Measurements from ENCODE around the gene APBA2.
A peak's percentile ranks its signal among the peaks of the same experiment; 100 is the strongest.
"Not testable (repeated sequence)": the region's sequence is repeated elsewhere in the genome, so short reads cannot be mapped to it uniquely, and the experiment has no call there.

APBA2 gene

DNA sequence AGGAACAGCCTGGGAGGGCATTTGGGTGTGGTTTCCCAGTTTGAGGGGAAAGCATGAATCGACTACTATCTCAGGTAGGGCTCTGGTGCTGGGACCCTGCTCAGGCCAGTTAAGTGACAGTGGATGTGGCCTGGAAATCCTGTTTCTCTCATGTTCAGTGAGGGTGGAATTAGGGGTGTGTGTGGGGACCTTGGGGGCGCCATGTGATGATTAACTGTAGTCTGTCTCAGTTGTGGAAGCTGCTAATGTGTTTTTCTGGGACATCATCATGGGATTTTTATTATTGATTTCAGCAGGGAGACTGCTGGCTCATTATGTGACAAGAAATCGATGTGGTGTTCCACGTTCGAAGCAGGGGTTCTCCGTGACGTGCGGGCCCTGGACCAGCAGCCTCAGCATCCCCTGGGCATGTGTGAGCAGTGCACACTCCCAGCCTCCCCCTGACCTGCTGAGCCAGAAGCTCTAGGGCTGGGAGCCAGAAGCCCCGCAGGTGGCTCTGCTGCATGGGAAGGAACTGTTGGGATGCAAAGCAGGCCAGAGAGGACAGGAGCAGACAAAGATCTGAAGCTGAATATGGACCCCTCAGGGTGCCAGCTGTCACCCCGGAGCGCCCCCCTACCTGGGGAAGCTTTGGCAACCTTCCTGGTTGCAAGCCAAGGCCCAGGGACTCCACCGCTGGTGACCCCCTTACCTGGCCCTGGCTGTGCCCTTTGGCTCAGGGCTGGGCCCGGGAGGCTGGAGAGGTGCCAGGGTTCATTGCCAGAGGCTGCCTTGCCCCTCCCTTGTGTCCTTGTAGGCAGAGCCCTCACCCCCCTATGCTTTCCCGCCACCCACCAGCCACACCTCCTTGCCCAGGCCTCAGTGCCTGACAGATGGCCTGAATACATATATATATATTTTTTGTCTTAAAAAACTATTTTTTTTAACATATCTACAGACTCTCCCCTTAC, 149.8 kb downstream of the APBA2 start:
- H3K4me3 Mint-ChIP-seq, result no peak overlapping the region

DNA sequence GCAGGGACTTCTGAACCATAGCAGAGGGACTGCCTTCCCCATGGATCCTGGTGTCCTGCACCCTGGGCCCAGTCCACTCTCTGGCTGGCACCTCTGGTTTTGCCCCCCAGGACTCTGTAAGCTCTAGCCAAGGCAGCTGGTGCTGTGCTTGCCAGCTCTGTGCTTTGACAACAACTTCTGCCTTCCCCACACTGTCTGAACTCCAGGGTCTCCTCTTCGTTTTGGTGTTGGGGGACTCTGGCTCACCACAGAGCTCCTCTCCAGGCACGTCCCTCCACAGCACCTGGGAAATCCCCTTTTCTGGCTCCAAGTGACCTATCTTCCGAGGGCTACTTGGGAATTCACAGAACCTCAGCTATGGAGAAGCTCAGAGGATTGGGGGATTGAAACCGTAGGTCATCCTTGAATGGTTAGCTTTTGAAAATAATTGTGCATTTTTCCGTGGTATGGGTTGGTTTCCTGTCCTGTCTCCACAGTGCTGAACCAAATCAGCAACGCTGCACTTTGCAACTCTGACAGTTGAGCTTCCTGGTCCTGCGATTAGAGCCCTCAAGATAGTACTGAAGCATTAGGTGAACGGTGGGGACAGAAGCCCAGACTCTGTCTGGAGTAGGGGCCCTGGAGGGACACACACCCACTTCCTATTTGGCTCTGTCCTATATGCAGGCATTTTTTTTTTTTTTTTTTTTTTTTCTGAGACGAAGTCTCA, 152.4 kb downstream of the APBA2 start:
- Mint-ChIP-seq H3K27me3 (no peaks in the 10 kb centered on the region), H3K9me3 (no peaks in the 10 kb centered on the region), H3K36me3 (peaks cover 7% of the 10 kb centered on the region), H3K27ac (no peak overlapping the region), H3K4me1 (peaks cover 82% of the 10 kb centered on the region), H3K4me3 (no peak overlapping the region)

More for the DNA sequence above, 149.8 kb downstream of the APBA2 start:
- peaks cover 84% of the 10 kb centered on the region for H3K4me1 Mint-ChIP-seq
- H3K27me3 Mint-ChIP-seq, result no peaks in the 10 kb centered on the region
- no peak overlapping the region for H3K27ac Mint-ChIP-seq
- no peaks in the 10 kb centered on the region for H3K9me3 Mint-ChIP-seq
- H3K36me3 Mint-ChIP-seq, result peaks cover 15% of the 10 kb centered on the region

DNA sequence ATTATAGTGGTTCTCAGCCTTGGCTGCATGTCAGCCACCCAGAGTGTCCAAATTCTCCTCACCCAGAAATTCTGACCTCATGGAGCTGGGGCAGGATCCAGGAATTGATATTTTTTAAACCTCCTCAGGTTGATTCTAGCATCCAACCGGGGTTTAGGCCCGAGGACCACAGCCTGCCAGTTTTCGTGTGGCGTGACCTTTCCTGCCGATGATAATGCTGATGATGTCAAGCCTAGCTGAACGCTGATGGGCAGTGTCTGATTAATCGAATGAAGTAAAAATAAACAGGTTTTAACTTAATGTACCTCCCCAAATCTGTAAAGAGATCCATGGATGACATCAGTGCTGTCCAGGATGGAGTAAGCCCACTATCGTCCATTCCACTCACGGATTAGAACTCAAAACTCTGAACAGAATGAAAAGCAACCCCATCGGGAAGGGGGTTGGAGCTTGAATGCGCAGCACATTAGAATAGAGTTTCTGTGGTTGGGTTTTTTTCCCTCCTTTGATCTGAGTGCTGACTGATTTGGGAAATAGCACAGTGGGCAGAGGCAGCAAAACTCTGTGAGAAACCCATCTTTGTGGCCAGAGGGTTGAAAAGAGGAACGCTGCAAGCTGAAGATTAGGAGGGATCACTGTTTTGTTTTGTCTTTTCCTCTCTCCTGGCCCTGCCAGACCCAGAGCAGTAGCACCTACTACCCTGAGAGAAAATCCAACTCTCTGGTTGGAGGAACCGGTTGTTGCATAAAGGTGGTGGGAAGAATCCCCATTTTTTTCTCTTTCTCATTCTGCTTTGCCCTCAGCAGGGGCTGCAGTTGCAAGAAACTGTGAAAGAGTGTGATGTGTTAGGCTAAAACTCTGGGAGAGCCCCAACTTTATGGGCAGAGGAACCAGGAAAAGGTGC, 153.9 kb downstream of the APBA2 start:
- H3K4me1 Mint-ChIP-seq, result peaks cover 84% of the 10 kb centered on the region
- no peaks in the 10 kb centered on the region for H3K9me3 Mint-ChIP-seq
- no peak overlapping the region for H3K27ac Mint-ChIP-seq
- no peak overlapping the region for H3K4me3 Mint-ChIP-seq
- H3K27me3 Mint-ChIP-seq, result no peaks in the 10 kb centered on the region
- H3K36me3 Mint-ChIP-seq, result peaks cover 4% of the 10 kb centered on the region

DNA sequence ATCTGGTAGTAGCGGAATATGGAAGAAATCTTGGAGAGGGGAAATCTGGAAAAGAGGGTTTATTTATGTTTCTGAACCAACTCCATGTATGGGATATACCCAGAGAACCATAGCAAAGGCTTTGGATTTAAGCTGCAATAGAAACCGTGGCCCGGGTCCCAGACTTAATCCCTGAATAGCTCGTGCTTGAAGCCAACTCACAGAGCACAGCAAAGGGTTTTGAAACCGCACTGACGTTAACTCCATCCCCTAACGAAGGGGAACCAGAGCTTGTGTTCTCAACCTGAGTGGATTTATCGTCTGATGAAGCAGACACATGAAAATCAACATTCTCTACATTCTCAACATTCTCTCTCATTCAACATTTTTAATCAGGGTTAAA, 154.6 kb downstream of the APBA2 start:
- Mint-ChIP-seq H3K9me3 (no peaks in the 10 kb centered on the region), H3K27ac (no peak overlapping the region), H3K4me3 (no peak overlapping the region), H3K36me3 (peaks cover 4% of the 10 kb centered on the region), H3K4me1 (peaks cover 82% of the 10 kb centered on the region), H3K27me3 (no peaks in the 10 kb centered on the region)

DNA sequence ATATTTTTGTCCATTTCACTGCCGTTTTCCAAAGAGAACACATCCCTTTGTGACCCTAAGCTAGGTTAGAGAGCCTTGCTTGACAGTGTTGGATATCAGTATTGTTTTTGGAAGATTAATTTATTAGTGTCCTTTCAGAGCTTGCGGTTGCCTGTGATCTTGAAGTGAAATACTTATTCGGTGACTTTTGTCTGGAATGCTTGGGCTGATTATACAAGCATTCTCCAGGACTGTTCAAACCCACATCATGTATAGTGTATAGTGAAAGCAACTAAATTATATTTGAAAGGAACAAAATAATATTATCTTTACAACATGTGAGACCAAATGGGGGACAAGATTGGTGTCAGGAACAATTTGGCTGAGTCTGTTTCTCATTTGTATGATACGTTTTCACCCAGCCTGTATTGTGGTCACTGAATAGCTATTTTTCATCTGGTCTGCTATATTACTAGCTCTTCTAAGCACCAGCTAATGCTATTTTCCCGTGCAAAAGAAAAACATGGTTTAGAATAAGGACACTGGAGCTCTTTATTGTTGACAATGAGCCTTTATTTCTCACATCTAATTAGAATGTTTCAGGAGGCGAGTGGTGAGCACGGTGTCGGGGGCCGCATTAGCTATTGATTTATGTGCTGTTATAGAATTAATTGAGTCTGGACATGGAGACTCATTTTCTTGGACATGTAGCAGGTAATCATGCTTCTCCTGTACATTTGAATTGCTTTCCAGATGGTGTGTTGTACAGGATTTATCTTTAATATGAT, 158.1 kb downstream of the APBA2 start:
- H3K4me1 Mint-ChIP-seq, result peaks cover 85% of the 10 kb centered on the region
- H3K9me3 Mint-ChIP-seq, result no peaks in the 10 kb centered on the region
- peaks cover 4% of the 10 kb centered on the region for H3K36me3 Mint-ChIP-seq
- H3K4me3 Mint-ChIP-seq, result no peak overlapping the region
- peak overlapping the region; percentile 8 for H3K27ac Mint-ChIP-seq
- no peaks in the 10 kb centered on the region for H3K27me3 Mint-ChIP-seq

DNA sequence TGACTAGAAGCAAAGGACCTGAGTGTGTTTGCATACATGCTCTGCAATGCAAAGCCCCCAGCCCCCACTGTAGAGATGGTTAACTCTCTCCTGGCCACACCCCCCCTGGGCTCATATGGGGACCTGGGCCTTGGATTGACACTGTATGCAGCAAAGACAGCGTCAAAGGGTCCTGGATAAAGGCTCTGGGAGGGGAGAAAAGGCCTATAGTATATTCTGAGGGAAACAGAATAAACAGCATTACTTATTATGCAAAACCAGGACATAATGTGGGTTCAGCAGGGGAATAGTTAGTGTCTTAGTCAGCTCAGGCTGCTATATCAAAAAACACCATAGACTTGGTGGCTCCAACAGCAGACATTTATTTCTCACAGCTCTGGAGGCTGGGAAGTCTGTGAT, 158.7 kb downstream of the APBA2 start:
- no peaks in the 10 kb centered on the region for H3K27me3 Mint-ChIP-seq
- H3K4me1 Mint-ChIP-seq, result peaks cover 84% of the 10 kb centered on the region
- H3K36me3 Mint-ChIP-seq, result peaks cover 4% of the 10 kb centered on the region
- H3K9me3 Mint-ChIP-seq, result no peaks in the 10 kb centered on the region
- peak overlapping the region; percentile 8 for H3K27ac Mint-ChIP-seq
- H3K4me3 Mint-ChIP-seq, result no peak overlapping the region

DNA sequence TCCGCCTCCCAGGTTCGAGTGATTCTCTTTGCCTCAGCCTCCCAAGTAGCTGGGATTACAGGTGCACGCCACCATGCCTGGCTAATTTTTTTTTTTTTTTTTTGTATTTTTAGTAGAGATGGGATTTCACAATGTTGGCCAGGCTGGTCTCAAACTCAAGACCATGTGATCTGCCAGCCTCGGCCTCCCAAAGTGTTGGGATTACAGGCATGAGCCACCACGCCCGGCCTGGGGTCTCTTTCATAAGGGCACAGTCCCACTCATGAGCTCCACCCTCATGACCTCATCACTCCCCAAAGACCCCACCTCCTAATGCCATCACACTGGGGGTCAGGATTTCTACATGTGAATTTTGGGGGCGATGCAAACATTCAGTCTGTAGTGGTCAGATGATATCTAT, 159.4 kb downstream of the APBA2 start:
- peaks cover 84% of the 10 kb centered on the region for H3K4me1 Mint-ChIP-seq
- H3K27ac Mint-ChIP-seq, result peak overlapping the region; percentile 46

DNA sequence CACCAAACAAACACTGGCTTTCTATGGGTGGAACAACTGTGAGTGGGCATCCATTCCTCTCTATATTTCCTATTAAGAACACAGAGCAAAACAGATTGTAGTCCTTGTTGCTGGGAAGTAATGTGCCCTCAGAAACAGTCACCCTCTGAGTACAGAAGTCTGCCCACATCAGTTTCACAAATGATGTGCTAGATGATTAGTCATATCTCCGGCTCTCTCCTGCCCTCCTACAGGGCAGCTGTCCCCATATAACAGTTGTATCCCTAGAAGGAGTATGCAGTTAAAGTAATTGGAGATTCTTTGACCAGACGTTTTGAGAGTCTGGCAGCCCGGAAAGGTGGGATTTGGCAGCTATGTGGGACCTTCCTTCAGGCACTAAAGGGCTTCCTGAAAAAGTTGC, 159.9 kb downstream of the APBA2 start:
- Mint-ChIP-seq H3K4me3 (peak overlapping the region; percentile 26), H3K27ac (peak overlapping the region; percentile 46), H3K27me3 (no peaks in the 10 kb centered on the region), H3K9me3 (no peaks in the 10 kb centered on the region), H3K4me1 (peaks cover 84% of the 10 kb centered on the region), H3K36me3 (peaks cover 6% of the 10 kb centered on the region)

More for the DNA sequence above, 159.4 kb downstream of the APBA2 start:
- not testable (repeated sequence) for H3K27me3 Mint-ChIP-seq, H3K9me3 Mint-ChIP-seq, H3K36me3 Mint-ChIP-seq
- H3K4me3 Mint-ChIP-seq, result peak overlapping the region; percentile 26

DNA sequence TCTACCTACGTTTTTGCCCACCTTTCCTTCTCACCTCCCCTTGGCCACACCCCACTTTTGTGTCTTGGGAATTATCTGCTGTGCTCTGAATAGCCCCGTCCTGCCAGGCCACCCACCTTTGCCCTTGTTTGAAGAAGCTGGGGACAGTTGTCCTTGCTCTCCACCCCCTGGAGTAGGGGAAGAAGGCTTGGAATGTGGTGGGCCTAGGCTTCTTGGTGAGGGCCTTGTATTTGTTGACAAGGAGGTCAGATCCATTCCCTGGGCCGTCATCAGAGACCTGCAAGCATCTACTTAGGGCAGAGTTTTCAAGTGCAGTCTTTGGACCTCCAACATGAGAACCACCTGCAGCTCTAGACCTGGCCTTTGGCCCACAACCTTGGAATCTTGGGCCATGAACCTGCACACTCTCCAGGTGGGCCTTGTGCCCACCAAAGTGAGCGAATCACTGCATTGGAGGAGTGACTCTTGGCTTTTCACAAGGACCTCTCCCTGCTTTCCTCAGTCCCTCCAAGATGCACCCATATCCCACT, 160.6 kb downstream of the APBA2 start:
- no peak overlapping the region for H3K4me3 Mint-ChIP-seq
- H3K27me3 Mint-ChIP-seq, result no peaks in the 10 kb centered on the region
- peaks cover 85% of the 10 kb centered on the region for H3K4me1 Mint-ChIP-seq
- H3K27ac Mint-ChIP-seq, result no peak overlapping the region
- peaks cover 5% of the 10 kb centered on the region for H3K36me3 Mint-ChIP-seq
- H3K9me3 Mint-ChIP-seq, result no peaks in the 10 kb centered on the region

DNA sequence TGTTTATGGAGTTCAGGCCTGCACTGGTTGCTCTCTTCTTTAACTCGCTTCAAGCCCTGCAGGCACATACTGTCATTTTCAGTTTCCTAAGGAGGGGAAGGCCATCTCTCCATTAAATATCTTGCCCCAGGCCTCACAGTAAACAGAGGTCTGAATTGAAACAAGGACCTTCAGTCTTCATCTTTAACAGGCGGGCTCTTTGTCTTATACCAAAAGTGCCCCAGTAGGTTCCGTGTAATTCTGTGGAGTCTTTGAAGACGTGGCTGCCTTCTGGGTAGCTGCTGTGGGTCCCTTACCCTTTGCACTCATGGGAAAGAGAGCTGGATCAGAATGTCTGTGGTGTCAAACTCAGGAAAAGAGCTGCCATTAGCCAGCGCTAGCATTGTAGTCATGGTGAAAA, 161.2 kb downstream of the APBA2 start:
- no peaks in the 10 kb centered on the region for H3K27me3 Mint-ChIP-seq
- no peak overlapping the region for H3K27ac Mint-ChIP-seq
- peaks cover 86% of the 10 kb centered on the region for H3K4me1 Mint-ChIP-seq
- no peaks in the 10 kb centered on the region for H3K9me3 Mint-ChIP-seq
- H3K36me3 Mint-ChIP-seq, result peaks cover 7% of the 10 kb centered on the region
- no peak overlapping the region for H3K4me3 Mint-ChIP-seq

DNA sequence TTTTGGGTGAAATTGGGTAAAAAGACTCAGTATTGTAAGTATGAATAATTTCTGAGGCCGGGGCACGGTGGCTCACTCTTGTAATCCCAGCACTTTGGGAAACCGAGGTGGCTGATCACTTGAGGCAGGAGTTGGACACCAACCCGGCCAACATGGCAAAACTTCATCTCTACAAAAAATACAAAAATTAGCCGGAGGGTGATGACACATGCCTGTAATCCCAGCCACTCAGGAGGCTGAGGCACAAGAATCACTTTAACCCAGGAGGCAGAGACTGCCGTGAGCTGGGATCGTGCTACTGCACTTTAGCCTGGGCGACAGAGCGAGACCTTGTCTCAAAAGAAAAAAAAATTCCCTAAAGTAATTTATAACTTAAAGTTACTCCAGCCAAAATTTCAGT, 162.2 kb downstream of the APBA2 start:
- Mint-ChIP-seq H3K36me3 (peaks cover 10% of the 10 kb centered on the region), H3K9me3 (no peaks in the 10 kb centered on the region), H3K4me1 (peaks cover 77% of the 10 kb centered on the region)

DNA sequence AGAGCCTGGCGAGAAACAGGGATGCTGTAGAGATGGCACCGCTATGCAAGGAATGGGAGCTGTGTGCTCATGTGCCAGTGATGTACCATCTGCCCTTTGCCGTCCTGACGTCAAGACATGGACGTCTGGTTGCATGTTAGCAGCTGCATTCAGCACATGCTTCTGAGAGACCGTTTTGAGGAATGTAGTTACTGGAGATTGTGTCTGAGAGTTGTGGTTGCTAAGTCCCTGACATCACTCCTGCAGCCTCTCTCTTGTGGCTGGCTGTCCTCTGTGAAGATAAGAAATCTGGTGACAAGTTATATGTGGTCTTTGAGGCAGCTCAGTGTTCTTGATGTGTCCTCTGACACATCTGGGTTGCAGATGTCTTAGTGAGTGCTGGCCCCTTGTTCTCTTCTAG, 165.1 kb downstream of the APBA2 start:
- Mint-ChIP-seq H3K36me3 (peaks cover 17% of the 10 kb centered on the region), H3K27ac (no peak overlapping the region), H3K4me3 (no peak overlapping the region), H3K27me3 (no peaks in the 10 kb centered on the region), H3K4me1 (peaks cover 67% of the 10 kb centered on the region), H3K9me3 (no peaks in the 10 kb centered on the region)

More for the DNA sequence above, 162.2 kb downstream of the APBA2 start:
- Mint-ChIP-seq H3K27me3 (no peaks in the 10 kb centered on the region), H3K4me3 (no peak overlapping the region), H3K27ac (no peak overlapping the region)

DNA sequence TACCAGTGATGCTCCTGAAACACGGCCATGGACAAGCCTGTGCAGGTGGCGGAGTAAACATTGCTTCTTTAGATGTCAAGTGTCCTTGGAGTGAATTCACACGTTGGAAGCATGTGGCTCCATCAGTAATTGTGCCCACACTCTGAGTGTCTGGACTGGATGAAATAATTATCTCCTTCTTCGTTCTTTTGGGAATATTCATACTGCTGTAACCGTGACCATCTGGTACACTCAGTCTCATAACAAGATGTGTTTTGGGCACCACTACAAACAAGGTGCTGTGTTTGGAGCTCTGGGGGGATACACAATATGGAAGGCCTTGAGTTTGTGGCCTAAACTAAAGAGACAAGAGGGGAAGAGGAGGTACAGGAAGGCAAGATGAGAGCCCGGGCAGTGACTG, 165.6 kb downstream of the APBA2 start:
- Mint-ChIP-seq H3K4me3 (no peak overlapping the region), H3K36me3 (peaks cover 20% of the 10 kb centered on the region), H3K27ac (no peak overlapping the region), H3K27me3 (no peaks in the 10 kb centered on the region), H3K4me1 (peaks cover 66% of the 10 kb centered on the region), H3K9me3 (no peaks in the 10 kb centered on the region)

DNA sequence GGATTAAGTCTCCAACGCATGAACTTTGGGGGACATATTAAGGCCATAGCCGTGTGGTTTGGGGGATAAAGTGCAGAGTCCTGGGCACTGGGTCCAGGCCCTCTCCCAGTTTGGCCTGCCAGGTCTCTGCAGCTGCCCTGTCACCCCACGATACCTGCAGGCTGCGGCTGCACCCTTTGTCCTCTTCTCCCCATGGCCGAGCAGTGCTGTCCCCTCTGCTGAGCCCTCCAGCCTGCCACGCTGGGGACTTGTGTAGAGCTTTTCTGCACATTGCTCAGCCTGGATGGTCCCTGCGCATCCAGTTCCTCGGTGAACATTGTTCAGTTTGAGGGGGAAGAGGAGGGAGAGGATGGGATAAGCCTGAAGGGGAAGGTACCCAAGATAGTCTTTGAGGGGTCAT, 167.2 kb downstream of the APBA2 start:
- H3K4me1 Mint-ChIP-seq, result peaks cover 73% of the 10 kb centered on the region
- H3K27me3 Mint-ChIP-seq, result no peaks in the 10 kb centered on the region
- no peaks in the 10 kb centered on the region for H3K9me3 Mint-ChIP-seq

More for the DNA sequence above, 167.2 kb downstream of the APBA2 start:
- H3K27ac Mint-ChIP-seq, result no peak overlapping the region
- no peak overlapping the region for H3K4me3 Mint-ChIP-seq
- peaks cover 21% of the 10 kb centered on the region for H3K36me3 Mint-ChIP-seq
